MM.1S (cell line): Measurements from ENCODE around the gene PIAS3.

ENCODE experiments used
- EZH2 ChIP-seq: fragments of 300-600 bp; sonication (generic); optimal IDR thresholded peaks from 2 replicates; pipeline ENCODE3; 2017; ENCODE audit warnings: low read depth, mild to moderate bottlenecking, antibody characterized with exemption, low read length, mixed read lengths
- EZH2phosphoT487 ChIP-seq: fragments of 300-600 bp; sonication (generic); IDR thresholded peaks from 2 replicates; pipeline ENCODE4 v1.6.1; 2018; ENCODE audit warnings: antibody characterized with exemption, low read length
- TF ChIP-seq, protein P1 (sequence below): fragments of 300-600 bp; sonication (generic); IDR thresholded peaks from 2 replicates; pipeline ENCODE4 v1.5.1; 2016; ENCODE audit warnings: antibody characterized with exemption, low read length, mixed read lengths

DNA sequence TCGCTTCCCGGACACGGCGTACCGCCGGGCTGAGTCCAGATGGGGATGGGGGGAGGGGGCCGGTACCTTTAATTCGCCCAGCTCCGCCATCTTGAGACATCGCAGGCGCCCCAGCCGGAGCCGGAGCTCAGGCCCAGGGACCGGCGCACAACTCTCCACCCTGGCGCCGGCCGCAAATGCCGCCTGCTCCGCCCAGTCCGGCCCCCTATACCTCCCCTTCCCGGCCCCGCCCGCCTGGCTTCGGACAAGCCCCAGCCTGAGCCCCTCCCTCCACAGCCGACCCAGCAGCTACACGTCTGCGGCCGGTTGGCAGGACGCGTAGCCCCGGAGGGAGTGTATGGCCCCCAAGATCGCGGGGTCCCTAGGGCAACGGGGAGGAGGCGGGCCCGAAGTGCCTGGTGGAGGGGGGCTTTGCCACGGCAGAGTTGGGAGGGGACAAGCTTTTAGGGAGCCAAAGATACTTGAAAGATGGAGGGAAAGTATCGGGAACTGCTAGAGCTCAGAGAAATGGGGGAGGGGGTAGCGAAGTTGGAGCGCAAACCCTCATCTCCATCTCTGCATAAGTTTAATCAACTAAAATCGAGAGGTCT is at the start of gene PIAS3:
- TF ChIP-seq, protein P1, sequence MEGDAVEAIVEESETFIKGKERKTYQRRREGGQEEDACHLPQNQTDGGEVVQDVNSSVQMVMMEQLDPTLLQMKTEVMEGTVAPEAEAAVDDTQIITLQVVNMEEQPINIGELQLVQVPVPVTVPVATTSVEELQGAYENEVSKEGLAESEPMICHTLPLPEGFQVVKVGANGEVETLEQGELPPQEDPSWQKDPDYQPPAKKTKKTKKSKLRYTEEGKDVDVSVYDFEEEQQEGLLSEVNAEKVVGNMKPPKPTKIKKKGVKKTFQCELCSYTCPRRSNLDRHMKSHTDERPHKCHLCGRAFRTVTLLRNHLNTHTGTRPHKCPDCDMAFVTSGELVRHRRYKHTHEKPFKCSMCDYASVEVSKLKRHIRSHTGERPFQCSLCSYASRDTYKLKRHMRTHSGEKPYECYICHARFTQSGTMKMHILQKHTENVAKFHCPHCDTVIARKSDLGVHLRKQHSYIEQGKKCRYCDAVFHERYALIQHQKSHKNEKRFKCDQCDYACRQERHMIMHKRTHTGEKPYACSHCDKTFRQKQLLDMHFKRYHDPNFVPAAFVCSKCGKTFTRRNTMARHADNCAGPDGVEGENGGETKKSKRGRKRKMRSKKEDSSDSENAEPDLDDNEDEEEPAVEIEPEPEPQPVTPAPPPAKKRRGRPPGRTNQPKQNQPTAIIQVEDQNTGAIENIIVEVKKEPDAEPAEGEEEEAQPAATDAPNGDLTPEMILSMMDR = no peak
- TF ChIP-seq EZH2 = no peak
- no peak for TF ChIP-seq EZH2phosphoT487
